ENCODE data around the gene SELENBP1.
A peak's percentile ranks its signal among the peaks of the same experiment; 100 is the strongest.

SELENBP1 gene

GRCh38 chr1:151343587-151343986 lies 28.9 kb downstream of the SELENBP1 start:
- no peak for DNase-seq

DNA sequence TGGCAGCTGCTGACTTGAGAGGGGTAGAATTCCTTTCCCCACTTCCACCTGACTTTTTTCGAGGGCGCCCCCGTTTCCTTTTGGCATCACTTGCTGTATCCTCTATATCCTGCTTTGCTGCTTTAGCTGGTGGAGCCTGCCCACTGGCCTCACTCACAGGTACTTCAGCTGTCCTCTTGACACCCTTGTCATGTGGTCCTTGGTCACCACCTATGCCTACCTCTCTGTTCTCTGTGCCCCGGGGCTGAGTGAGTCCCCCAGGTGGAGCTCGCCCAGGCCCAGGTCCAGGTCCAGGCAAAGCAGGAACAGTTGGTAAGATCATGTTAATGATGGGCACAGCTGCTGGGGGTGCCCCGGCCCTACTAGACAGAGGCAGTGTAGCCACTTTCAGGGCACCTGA lies 29.9 kb downstream of the SELENBP1 start:
- DNase-seq: no peak

GRCh38 chr1:151342021-151342420 lies 30.5 kb downstream of the SELENBP1 start:
- DNase-seq: no peak

- DNase-seq: no peak
Measured at GRCh38 chr1:151340870-151341754, 31.4 kb downstream of the SELENBP1 start.

GRCh38 chr1:151336556-151336955 lies 35.9 kb downstream of the SELENBP1 start:
- no peak for DNase-seq

GRCh38 chr1:151334822-151335221 lies 37.7 kb downstream of the SELENBP1 start:
- DNase-seq: no peak

GRCh38 chr1:151327903-151328674 lies 44.4 kb downstream of the SELENBP1 start:
- no peak for DNase-seq

GRCh38 chr1:151327223-151327902 lies 45.1 kb downstream of the SELENBP1 start, which contains the start of gene PI4KB:
Gene PI4KB, minus strand, starts transcription at chr1:151327416. Its CDS starts 10,935 bp downstream, at chr1:151316481.
- DNase-seq: peak; percentile 90

GRCh38 chr1:151326619-151327222 lies 45.8 kb downstream of the SELENBP1 start:
- DNase-seq: no peak

GRCh38 chr1:151325646-151326429 lies 46.7 kb downstream of the SELENBP1 start:
- DNase-seq: no peak

DNA sequence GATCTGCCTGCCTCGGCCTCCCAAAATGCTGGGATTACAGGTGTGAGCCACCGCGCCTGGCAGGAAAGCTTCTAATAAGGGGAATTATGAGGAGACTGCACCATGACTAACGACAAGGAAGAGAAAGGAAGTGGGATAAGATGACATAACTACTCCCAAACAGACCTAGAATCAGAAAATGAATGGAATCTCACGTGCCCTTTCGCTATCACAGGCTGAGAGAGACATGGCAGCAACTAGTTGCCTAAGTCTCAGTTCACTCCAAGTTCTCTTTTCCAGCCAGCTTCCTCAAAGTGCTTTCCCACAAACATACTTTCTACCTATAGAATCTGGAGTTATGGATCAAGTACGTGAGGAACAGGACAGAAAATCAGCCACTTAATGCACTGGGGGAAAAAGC lies 47.3 kb downstream of the SELENBP1 start:
- no peak for DNase-seq

- DNase-seq: no peak
Measured at GRCh38 chr1:151324390-151324930, 48.0 kb downstream of the SELENBP1 start.

DNA sequence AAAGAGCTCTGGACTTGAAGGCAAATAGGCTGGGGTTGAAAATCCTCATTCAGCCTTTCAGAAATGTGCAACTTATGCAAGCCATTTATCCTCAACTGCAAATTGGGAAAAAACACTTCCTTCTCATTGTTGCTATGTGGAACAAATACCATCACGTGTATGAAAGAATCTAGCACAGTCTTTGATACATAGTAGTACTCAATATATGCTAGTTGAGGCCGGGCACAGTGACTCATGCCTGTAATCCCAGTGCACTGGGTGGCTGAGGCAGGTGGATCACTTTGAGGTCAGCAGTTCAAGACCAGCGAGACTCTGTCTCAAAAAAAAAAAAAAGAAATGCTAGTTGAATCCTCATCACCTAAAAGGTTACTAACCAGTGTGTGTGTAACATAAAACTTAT lies 53.5 kb downstream of the SELENBP1 start:
- DNase-seq: no peak

DNA sequence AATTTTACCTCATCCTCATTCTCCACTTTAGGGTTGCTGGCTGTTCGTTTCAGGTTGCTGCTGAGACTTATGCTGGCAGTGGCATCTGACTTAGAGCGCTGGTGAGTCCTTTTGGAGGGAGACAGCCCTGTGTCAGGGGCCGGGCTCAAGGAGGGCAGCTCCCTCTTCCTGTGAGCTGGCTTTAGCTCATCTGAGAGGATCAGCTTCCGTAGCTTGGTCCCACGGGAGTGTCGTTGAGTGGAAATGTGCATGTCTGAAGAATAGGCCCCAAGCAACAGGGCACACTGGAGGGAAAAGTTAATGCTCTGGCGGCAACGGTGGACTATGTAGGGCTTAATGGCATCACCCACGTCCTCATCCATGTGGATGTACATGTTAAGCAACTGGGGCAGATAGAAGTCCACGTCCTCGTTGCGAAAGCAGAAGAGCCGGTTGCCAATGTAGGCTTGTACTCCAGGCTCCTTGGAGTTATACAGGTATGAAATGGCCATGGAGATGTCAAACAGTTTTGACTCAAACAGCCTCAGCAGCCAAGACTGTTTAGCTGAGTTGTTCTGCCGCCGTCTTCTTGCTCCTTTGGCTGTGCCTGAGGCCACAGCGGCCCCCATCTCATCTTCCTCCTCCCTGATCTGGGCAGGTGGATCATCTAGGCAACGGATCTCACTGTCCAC lies 56.8 kb downstream of the SELENBP1 start:
- DNase-seq: no peak

All from activated CD8-positive, alpha-beta memory T cell treated with anti-CD3 and anti-CD28 coated beads for 24 hours (primary cell).